GM18519 (cell line): ENCODE data around the gene CDK12.
"Not testable (repeated sequence)": the region's sequence is repeated elsewhere in the genome, so short reads cannot be mapped to it uniquely, and the experiment has no call there.

Experiments used
- ATAC-seq: cut with Tn5 transposase; IDR thresholded peaks from one replicate; pipeline ENCODE4 v1.9.1; 2021; ENCODE audit warnings: mild to moderate bottlenecking, moderate library complexity; ENCODE audit not compliant: unreplicated experiment, low FRiP score

The CDK12 gene

GRCh38 chr17:39461113-39461925, at the start of gene CDK12:
CDK12 (plus strand) TSS chr17:39461486; CDS start chr17:39462072, 586 bp downstream.
- peak; percentile 73 for ATAC-seq

GRCh38 chr17:39416141-39416540, 45.1 kb upstream of the CDK12 start:
- no peak for ATAC-seq

GRCh38 chr17:39429600-39429999, 31.7 kb upstream of the CDK12 start:
- ATAC-seq: no peak

GRCh38 chr17:39439868-39440267, 21.4 kb upstream of the CDK12 start:
- ATAC-seq: not testable (repeated sequence)

GRCh38 chr17:39443326-39443725, 18.0 kb upstream of the CDK12 start:
- no peak for ATAC-seq

- no peak for ATAC-seq
Measured at GRCh38 chr17:39447561-39447960, 13.7 kb upstream of the CDK12 start.

- no peak for ATAC-seq
Measured at GRCh38 chr17:39450051-39450450, 11.2 kb upstream of the CDK12 start.

- ATAC-seq: peak; percentile 84
Measured at GRCh38 chr17:39450847-39451581, 10.3 kb upstream of the CDK12 start, which contains the start of gene MED1. MED1 (minus strand) TSS chr17:39451263; CDS start chr17:39451062, 201 bp downstream.

GRCh38 chr17:39455919-39456318, 5.4 kb upstream of the CDK12 start:
- no peak for ATAC-seq

- no peak for ATAC-seq
Measured at GRCh38 chr17:39461926-39462569, 762 bp downstream of the CDK12 start.

- ATAC-seq: no peak
Measured at GRCh38 chr17:39462631-39463375, 1.5 kb downstream of the CDK12 start.

- ATAC-seq: not testable (repeated sequence)
Measured at GRCh38 chr17:39464639-39465181, 3.4 kb downstream of the CDK12 start.

- ATAC-seq: not testable (repeated sequence)
Measured at GRCh38 chr17:39468610-39469009, 7.3 kb downstream of the CDK12 start.

- ATAC-seq: no peak
Measured at GRCh38 chr17:39473310-39473709, 12.0 kb downstream of the CDK12 start.

GRCh38 chr17:39479631-39480030, 18.3 kb downstream of the CDK12 start:
- ATAC-seq: not testable (repeated sequence)

- no peak for ATAC-seq
Measured at GRCh38 chr17:39483506-39483905, 22.2 kb downstream of the CDK12 start.

- ATAC-seq: peak; percentile 69
Measured at GRCh38 chr17:39484178-39484577, 22.9 kb downstream of the CDK12 start.

- ATAC-seq: no peak
Measured at GRCh38 chr17:39485555-39485954, 24.3 kb downstream of the CDK12 start.

- ATAC-seq: no peak
Measured at GRCh38 chr17:39486242-39486641, 25.0 kb downstream of the CDK12 start.

GRCh38 chr17:39487490-39487889, 26.2 kb downstream of the CDK12 start:
- ATAC-seq: not testable (repeated sequence)
